Measurements from ENCODE around the gene MX2. TPM values are rescaled to one million over a fixed set of nuclear protein-coding genes. Genes with fewer than 3 reads are reported as not detected.

Gene MX2
- total RNA-seq, 1 donor from 2014 or later = 5.4 TPM

- no peaks in the 10 kb centered on the region for H3K9me3 Mint-ChIP-seq (ENCODE audit: unreplicated experiment)
- peaks cover 3% of the 10 kb centered on the region for H3K27me3 Mint-ChIP-seq (ENCODE audit: unreplicated experiment)
- H3K27ac Mint-ChIP-seq (ENCODE audit: unreplicated experiment) = no peak overlapping the region
- no peak overlapping the region for H3K4me3 Mint-ChIP-seq (ENCODE audit: unreplicated experiment)
- DNase-seq (ENCODE audit: low spot score) = no peak
- no peaks in the 10 kb centered on the region for H3K36me3 Mint-ChIP-seq (ENCODE audit: low read depth, unreplicated experiment)
- no peaks in the 10 kb centered on the region for H3K4me1 Mint-ChIP-seq (ENCODE audit: unreplicated experiment)
- TF ChIP-seq CTCF (IDR thresholded peaks at IDR 0.05; ENCODE audit: unreplicated experiment) = no peak
Measured at GRCh38 chr21:41402796-41403195, 41.0 kb downstream of the MX2 start.

- TF ChIP-seq CTCF (IDR thresholded peaks at IDR 0.05; ENCODE audit: unreplicated experiment) = no peak
- Mint-ChIP-seq H3K4me1 (ENCODE audit: unreplicated experiment) (no peaks in the 10 kb centered on the region), H3K36me3 (ENCODE audit: low read depth, unreplicated experiment) (no peaks in the 10 kb centered on the region), H3K9me3 (ENCODE audit: unreplicated experiment) (no peaks in the 10 kb centered on the region), H3K4me3 (ENCODE audit: unreplicated experiment) (no peak overlapping the region), H3K27ac (ENCODE audit: unreplicated experiment) (no peak overlapping the region), H3K27me3 (ENCODE audit: unreplicated experiment) (peaks cover 3% of the 10 kb centered on the region)
- DNase-seq (ENCODE audit: low spot score) = no peak
Measured at GRCh38 chr21:41403331-41403730, 41.5 kb downstream of the MX2 start.

- Mint-ChIP-seq H3K27ac (ENCODE audit: unreplicated experiment) (no peak overlapping the region), H3K36me3 (ENCODE audit: low read depth, unreplicated experiment) (no peaks in the 10 kb centered on the region), H3K4me1 (ENCODE audit: unreplicated experiment) (no peaks in the 10 kb centered on the region), H3K9me3 (ENCODE audit: unreplicated experiment) (no peaks in the 10 kb centered on the region), H3K4me3 (ENCODE audit: unreplicated experiment) (no peak overlapping the region), H3K27me3 (ENCODE audit: unreplicated experiment) (peaks cover 3% of the 10 kb centered on the region)
- TF ChIP-seq CTCF (IDR thresholded peaks at IDR 0.05; ENCODE audit: unreplicated experiment) = no peak
- DNase-seq (ENCODE audit: low spot score) = no peak
Measured at GRCh38 chr21:41403966-41404365, 42.1 kb downstream of the MX2 start.

DNA sequence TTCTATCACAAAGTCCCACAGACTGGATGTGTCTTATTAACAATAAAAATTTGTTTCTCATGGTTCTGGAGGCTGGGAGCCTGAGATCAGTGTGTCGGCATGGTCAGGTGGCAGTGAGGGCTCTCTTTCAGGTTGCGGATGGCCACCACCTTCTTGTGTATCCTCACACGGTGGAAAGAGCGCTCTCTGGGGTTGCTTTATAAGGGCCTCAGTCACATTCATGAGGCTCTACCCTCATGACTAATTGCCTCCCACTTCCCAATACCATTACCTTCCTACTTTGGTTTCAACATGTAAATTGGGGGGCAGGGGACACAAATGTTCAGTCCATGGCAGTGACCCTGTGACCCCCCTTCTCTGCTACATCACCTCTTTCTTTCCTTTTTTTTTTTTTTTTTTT lies 43.5 kb downstream of the MX2 start:
- Mint-ChIP-seq H3K27ac (ENCODE audit: unreplicated experiment) (no peak overlapping the region), H3K4me3 (ENCODE audit: unreplicated experiment) (no peak overlapping the region), H3K9me3 (ENCODE audit: unreplicated experiment) (no peaks in the 10 kb centered on the region), H3K27me3 (ENCODE audit: unreplicated experiment) (peaks cover 3% of the 10 kb centered on the region), H3K36me3 (ENCODE audit: low read depth, unreplicated experiment) (no peaks in the 10 kb centered on the region), H3K4me1 (ENCODE audit: unreplicated experiment) (no peaks in the 10 kb centered on the region)
- no peak for DNase-seq (ENCODE audit: low spot score)
- TF ChIP-seq CTCF (IDR thresholded peaks at IDR 0.05; ENCODE audit: unreplicated experiment) = no peak

- TF ChIP-seq CTCF (IDR thresholded peaks at IDR 0.05; ENCODE audit: unreplicated experiment) = no peak
- Mint-ChIP-seq H3K9me3 (ENCODE audit: unreplicated experiment) (no peaks in the 10 kb centered on the region), H3K27me3 (ENCODE audit: unreplicated experiment) (peaks cover 7% of the 10 kb centered on the region), H3K27ac (ENCODE audit: unreplicated experiment) (no peak overlapping the region), H3K4me1 (ENCODE audit: unreplicated experiment) (peaks cover 6% of the 10 kb centered on the region), H3K4me3 (ENCODE audit: unreplicated experiment) (no peak overlapping the region), H3K36me3 (ENCODE audit: low read depth, unreplicated experiment) (no peaks in the 10 kb centered on the region)
- no peak for DNase-seq (ENCODE audit: low spot score)
Measured at GRCh38 chr21:41406340-41406739, 44.5 kb downstream of the MX2 start.

All from endothelial cell (in vitro differentiated cells).